BLaER1 treated with 17β-estradiol and CSF1 and Interleukin-3, amounts not matched to agents 10 nM and 100 nM (cell line): ENCODE data around the gene FAM111A.

Source experiments
- H3K27ac ChIP-seq, 11 experiments: shearing (Covaris generic); formaldehyde crosslinking; 2 replicates each; pipeline ENCODE4 v1.8.1; 2022
- H3K27me3 ChIP-seq, 11 experiments: shearing (Covaris generic); formaldehyde crosslinking; 2 replicates each; pipeline ENCODE4 v1.8.1; 2022
- H3K36me3 ChIP-seq, 11 experiments: shearing (Covaris generic); formaldehyde crosslinking; 2 replicates each; pipeline ENCODE4 v1.8.1; 2022
- H3K4me1 ChIP-seq, 10 experiments: shearing (Covaris generic); formaldehyde crosslinking; 2 replicates each; pipeline ENCODE4 v1.8.1; 2022
- H3K4me2 ChIP-seq, 11 experiments: shearing (Covaris generic); formaldehyde crosslinking; 2 replicates each; pipeline ENCODE4 v1.8.1; 2022
- H3K4me3 ChIP-seq, 10 experiments: shearing (Covaris generic); formaldehyde crosslinking; 2 replicates each; pipeline ENCODE4 v1.8.1; 2022
- H3K9ac ChIP-seq, 11 experiments: shearing (Covaris generic); formaldehyde crosslinking; 2 replicates each; pipeline ENCODE4 v1.8.1; 2022
- H3K9me3 ChIP-seq, 11 experiments: shearing (Covaris generic); formaldehyde crosslinking; replicated peaks in 1 of 11; 2 replicates each; pipeline ENCODE4 v1.8.1; 2022
- H4K20me1 ChIP-seq, 11 experiments: shearing (Covaris generic); formaldehyde crosslinking; 2 replicates each; pipeline ENCODE4 v1.8.1; 2022
- Cebpa-rat ChIP-seq, 11 experiments: shearing (Covaris generic); IDR thresholded peaks; 2 replicates each; pipeline ENCODE4 v1.8.1; 2022

Gene FAM111A

DNA sequence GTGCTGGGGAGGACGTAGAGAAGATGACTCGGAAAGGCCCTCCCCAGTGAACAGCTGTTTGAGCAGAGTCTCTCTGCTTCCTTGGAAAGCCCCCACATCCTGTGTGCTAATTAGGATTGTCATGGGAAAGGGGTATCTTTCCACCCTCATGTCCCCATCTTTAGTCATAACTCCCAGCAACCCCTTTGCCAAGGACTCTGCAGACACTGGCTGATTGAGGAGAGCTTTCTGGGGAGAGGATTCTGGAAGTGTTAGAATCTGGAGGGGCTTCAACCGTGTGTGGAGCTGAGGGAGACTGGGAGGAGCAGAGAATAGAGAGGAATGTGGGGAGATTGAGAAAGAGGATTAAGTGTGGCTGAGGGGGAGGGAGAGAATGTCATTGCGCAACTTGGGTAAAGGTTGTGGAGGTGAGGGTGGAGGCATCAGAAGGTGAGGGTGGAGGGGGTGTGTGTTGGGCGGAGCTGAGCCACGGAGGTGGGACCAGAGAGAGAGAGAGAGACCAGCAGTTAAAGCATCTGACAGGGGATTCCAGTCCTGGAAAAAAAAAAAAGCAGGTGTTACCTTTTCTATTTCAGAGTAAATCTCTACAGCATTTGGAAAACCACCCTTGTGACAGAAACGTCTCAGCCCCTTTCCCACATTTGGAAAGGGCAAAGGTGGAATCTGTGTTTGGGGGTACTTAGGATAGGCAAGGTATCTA, 31.5 kb downstream of the FAM111A start:
- Histone ChIP-seq H3K4me2 (peak overlapping the region; percentile 93 to 100 (median 99)), H3K4me3 (peak overlapping the region in 6 of 10 experiments; percentile 73 to 82 (median 76); a peak in 9 of 20 replicates), H4K20me1 (peaks cover 0 to 45% (median 8%) of the 10 kb centered on the region in 11 experiments; a peak in 8 of 22 replicates), H3K9me3 (peaks cover 5 to 12% (median 10%) of the 10 kb centered on the region in 11 experiments), H3K27me3 (peaks cover 21 to 35% (median 31%) of the 10 kb centered on the region in 11 experiments), H3K4me1 (peaks cover 14 to 34% (median 29%) of the 10 kb centered on the region in 10 experiments; a peak in 19 of 20 replicates), H3K27ac (no peak overlapping the region), H3K36me3 (peaks cover 0 to 33% (median 2%) of the 10 kb centered on the region in 11 experiments; a peak in 8 of 22 replicates), H3K9ac (peak overlapping the region in 2 of 11 experiments; percentile 81 to 82; a peak in 1 of 22 replicates)
- peak in 8 of 11 experiments; percentile 25 to 79 (median 48); a peak in 12 of 22 replicates for TF ChIP-seq Cebpa-rat (IDR thresholded peaks at IDR 0.05)

DNA sequence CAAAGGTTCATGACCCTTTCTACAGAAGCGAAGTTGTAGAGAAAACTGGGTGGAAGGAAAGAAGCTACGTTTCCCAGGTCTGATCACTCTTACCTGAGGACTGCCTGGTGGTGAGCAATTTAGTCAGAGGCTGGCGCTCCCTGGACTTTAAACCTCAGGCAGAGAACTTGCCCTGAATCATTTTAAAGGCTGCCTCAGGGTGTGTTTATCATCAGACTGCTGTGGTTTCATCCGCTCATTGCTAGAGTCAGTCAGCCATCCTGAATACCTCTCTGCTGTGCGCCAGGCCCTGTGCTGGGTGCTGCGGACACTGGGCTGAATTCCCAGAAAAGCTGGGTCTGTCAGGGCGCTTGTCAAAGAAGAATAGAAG, 32.0 kb downstream of the FAM111A start:
- peak overlapping the region; percentile 93 to 100 (median 99); a peak in 18 of 22 replicates for H3K4me2 ChIP-seq
- H3K4me3 ChIP-seq = no peak overlapping the region
- H3K27me3 ChIP-seq = peaks cover 21 to 35% (median 31%) of the 10 kb centered on the region in 11 experiments
- peaks cover 0 to 38% (median 7%) of the 10 kb centered on the region in 11 experiments; a peak in 8 of 22 replicates for H3K36me3 ChIP-seq
- peaks cover 11 to 18% (median 15%) of the 10 kb centered on the region in 11 experiments for H3K9me3 ChIP-seq
- no peak for TF ChIP-seq Cebpa-rat (IDR thresholded peaks at IDR 0.05)
- H3K27ac ChIP-seq = no peak overlapping the region
- peaks cover 0 to 45% (median 8%) of the 10 kb centered on the region in 11 experiments; a peak in 8 of 22 replicates for H4K20me1 ChIP-seq
- H3K9ac ChIP-seq = no peak overlapping the region; a peak in 1 of 22 replicates
- peaks cover 14 to 34% (median 29%) of the 10 kb centered on the region in 10 experiments; a peak in 19 of 20 replicates for H3K4me1 ChIP-seq

DNA sequence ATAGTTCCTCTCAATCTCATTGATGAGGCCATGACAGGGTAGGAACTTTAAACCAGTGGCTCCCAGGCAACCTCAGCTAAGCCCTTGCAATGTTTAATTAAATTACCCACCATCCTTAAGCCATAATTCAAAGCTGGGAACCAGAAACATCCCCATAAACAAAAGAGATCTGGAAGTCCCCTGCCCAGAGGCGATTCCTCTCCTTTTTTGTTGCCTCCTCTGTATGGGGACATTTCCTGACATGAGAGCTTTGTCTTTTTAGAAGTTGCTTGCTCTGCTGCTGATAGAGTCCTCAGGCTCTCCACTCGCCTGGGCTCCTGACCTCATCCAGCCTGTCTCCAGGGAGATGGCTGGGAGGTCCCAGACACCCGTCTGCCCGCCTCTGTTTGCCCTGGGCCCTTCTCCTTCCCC, 32.4 kb downstream of the FAM111A start:
- no peak for TF ChIP-seq Cebpa-rat (IDR thresholded peaks at IDR 0.05)
- H3K4me1 ChIP-seq = peaks cover 14 to 34% (median 29%) of the 10 kb centered on the region in 10 experiments; a peak in 19 of 20 replicates
- H3K36me3 ChIP-seq = peaks cover 0 to 40% (median 8%) of the 10 kb centered on the region in 11 experiments; a peak in 8 of 22 replicates
- H3K9me3 ChIP-seq = peaks cover 15 to 22% (median 20%) of the 10 kb centered on the region in 11 experiments
- peaks cover 0 to 45% (median 8%) of the 10 kb centered on the region in 11 experiments; a peak in 8 of 22 replicates for H4K20me1 ChIP-seq
- H3K27me3 ChIP-seq = peaks cover 21 to 35% (median 31%) of the 10 kb centered on the region in 11 experiments
- H3K4me3 ChIP-seq = no peak overlapping the region
- no peak overlapping the region for H3K27ac ChIP-seq
- H3K9ac ChIP-seq = no peak overlapping the region; a peak in 1 of 22 replicates
- H3K4me2 ChIP-seq = peak overlapping the region; percentile 93 to 100 (median 99); a peak in 18 of 22 replicates

DNA sequence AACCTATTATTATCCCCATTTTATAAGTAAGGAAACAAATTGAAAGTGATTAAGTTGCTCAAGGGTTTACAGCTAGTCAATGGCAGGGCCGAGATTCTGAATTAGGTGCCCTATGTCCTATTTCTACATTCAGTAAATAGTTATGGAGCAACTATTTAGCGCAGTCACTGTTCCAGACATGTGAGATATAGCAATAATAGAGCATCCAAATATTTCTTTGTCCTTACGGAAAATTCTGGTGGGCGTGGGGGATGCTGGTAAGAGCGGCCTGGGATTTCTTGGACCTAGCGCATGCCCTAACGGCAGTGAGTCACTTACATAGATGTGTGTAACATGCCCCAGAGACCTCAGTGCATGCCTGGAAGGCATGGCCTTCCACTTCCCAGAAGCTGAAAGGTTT, 33.7 kb downstream of the FAM111A start:
- Histone ChIP-seq H4K20me1 (peaks cover 0 to 55% (median 8%) of the 10 kb centered on the region in 11 experiments; a peak in 8 of 22 replicates), H3K4me1 (peaks cover 14 to 34% (median 29%) of the 10 kb centered on the region in 10 experiments; a peak in 19 of 20 replicates), H3K4me3 (no peak overlapping the region), H3K27me3 (peaks cover 21 to 35% (median 31%) of the 10 kb centered on the region in 11 experiments), H3K9me3 (peaks cover 20 to 33% (median 25%) of the 10 kb centered on the region in 11 experiments), H3K9ac (no peak overlapping the region), H3K27ac (no peak overlapping the region), H3K36me3 (peaks cover 0 to 45% (median 8%) of the 10 kb centered on the region in 11 experiments; a peak in 9 of 22 replicates), H3K4me2 (no peak overlapping the region)
- no peak for TF ChIP-seq Cebpa-rat (IDR thresholded peaks at IDR 0.05)

DNA sequence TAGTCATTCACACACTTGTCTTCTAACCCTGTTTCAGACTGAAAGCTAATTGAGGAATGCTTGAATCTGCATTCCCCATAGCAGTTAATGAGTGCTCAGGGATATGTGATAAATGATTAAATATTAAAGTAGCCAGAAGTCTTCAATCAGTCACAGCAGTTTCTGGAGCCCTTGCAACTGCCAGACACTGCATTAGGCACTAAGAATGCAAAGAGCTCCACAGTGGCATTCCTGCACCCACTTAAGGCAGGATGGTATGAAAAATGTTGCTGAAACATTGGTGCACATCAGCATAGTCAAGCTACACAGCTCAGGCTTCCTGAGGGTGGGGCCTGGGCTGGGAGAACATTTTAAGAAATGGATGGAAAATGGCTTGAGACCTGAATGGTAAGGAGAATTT, 35.7 kb downstream of the FAM111A start:
- Histone ChIP-seq H3K36me3 (peaks cover 7 to 65% (median 25%) of the 10 kb centered on the region in 11 experiments; a peak in 16 of 22 replicates), H3K4me1 (peaks cover 6 to 24% (median 21%) of the 10 kb centered on the region in 10 experiments; a peak in 19 of 20 replicates), H3K9ac (no peak overlapping the region), H3K27me3 (peaks cover 11 to 24% (median 19%) of the 10 kb centered on the region in 11 experiments; a peak in 21 of 22 replicates), H3K4me3 (no peak overlapping the region), H4K20me1 (peaks cover 0 to 73% (median 8%) of the 10 kb centered on the region in 11 experiments; a peak in 8 of 22 replicates), H3K4me2 (no peak overlapping the region), H3K9me3 (peaks cover 20 to 40% (median 28%) of the 10 kb centered on the region in 11 experiments), H3K27ac (no peak overlapping the region)
- TF ChIP-seq Cebpa-rat (IDR thresholded peaks at IDR 0.05) = no peak

DNA sequence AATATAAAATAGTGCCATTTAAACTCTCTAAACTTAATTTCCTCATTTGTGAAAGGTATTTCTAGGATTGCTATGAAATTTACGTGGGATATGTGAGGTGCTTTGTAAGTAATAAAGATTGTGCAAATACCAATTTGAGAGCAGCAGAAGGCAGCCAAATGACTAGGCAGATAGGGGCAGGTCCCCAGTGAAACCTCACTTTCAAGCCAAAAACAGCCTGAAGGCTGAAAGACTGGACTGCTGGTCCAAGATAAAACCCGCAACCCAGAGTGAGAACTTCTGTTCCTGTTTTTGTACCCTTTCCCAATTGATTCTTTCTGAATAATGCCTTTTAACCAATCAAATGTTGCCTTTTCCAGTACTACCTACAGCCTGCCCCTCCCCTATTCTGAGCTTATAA, 36.5 kb downstream of the FAM111A start:
- Histone ChIP-seq H3K4me3 (no peak overlapping the region), H3K4me2 (no peak overlapping the region), H4K20me1 (peaks cover 0 to 75% (median 8%) of the 10 kb centered on the region in 11 experiments; a peak in 8 of 22 replicates), H3K27me3 (peaks cover 6 to 17% (median 12%) of the 10 kb centered on the region in 11 experiments; a peak in 18 of 22 replicates), H3K36me3 (peaks cover 7 to 73% (median 25%) of the 10 kb centered on the region in 11 experiments; a peak in 16 of 22 replicates), H3K9me3 (peaks cover 20 to 40% (median 28%) of the 10 kb centered on the region in 11 experiments), H3K27ac (no peak overlapping the region), H3K9ac (no peak overlapping the region), H3K4me1 (peaks cover 0 to 17% (median 14%) of the 10 kb centered on the region in 10 experiments; a peak in 16 of 20 replicates)
- no peak for TF ChIP-seq Cebpa-rat (IDR thresholded peaks at IDR 0.05)

DNA sequence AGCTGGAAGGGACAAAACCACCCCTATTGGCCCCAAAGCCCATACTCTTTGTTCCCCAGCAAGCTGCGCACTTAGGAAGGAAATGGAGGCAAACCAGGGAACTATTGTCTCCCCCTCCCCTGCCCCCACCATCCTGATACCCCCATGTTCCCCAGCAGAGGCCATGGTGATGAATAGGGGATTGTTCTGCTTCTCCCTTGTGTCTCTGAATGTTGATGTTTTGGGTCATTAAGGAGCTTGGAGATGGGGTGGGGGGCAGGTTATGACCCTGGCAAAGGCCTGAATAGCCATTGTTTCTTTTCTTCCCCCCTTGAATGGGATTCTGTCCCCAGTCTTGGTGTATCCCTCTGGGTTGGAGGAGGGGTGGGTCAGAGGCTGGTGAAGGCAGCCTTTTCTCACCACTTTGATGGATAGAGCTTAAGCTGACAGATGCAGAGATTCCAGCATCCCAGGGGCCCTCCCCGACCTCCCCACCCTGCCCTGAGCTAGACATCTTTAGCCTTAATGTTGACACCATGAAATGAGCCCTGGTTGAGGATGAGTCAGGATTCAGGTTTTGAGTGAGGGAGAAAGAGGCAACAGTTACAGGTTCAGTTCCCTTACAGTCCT, 37.6 kb downstream of the FAM111A start:
- no peak overlapping the region for H3K27ac ChIP-seq
- no peak for TF ChIP-seq Cebpa-rat (IDR thresholded peaks at IDR 0.05)
- H3K4me2 ChIP-seq = no peak overlapping the region
- H3K27me3 ChIP-seq = peaks cover 0 to 6% (median under 1%) of the 10 kb centered on the region in 11 experiments; a peak in 8 of 22 replicates
- H3K9ac ChIP-seq = no peak overlapping the region
- H3K4me3 ChIP-seq = no peak overlapping the region
- H3K36me3 ChIP-seq = peaks cover 7 to 84% (median 25%) of the 10 kb centered on the region in 11 experiments; a peak in 16 of 22 replicates
- peaks cover 0 to 5% (median 2%) of the 10 kb centered on the region in 10 experiments; a peak in 10 of 20 replicates for H3K4me1 ChIP-seq
- H3K9me3 ChIP-seq = peaks cover 20 to 40% (median 28%) of the 10 kb centered on the region in 11 experiments
- H4K20me1 ChIP-seq = peaks cover 0 to 75% (median under 1%) of the 10 kb centered on the region in 11 experiments; a peak in 5 of 22 replicates

DNA sequence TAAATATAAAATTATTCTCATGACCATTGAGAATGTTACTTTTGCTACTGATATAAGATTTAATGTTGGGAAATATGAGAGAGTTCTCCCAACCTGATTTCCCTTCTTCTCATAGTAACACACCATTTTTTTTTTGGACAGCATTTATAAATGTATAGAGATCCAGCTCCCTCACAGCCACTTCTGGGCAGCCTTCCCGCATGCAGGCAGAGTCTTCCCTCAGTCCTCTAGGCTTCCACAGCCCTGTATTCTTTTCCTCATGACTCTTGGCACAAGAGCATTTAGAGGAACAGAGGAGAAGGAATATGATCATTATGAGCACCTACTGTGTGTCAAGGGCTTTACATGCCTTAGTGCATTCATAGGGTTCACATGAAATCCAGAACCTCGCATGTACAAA, 38.3 kb downstream of the FAM111A start:
- Histone ChIP-seq H4K20me1 (peaks cover 0 to 75% (median 0%) of the 10 kb centered on the region in 11 experiments; a peak in 4 of 22 replicates), H3K36me3 (peaks cover 7 to 80% (median 25%) of the 10 kb centered on the region in 11 experiments; a peak in 16 of 22 replicates), H3K4me1 (no peaks in the 10 kb centered on the region), H3K27ac (no peak overlapping the region), H3K4me2 (no peak overlapping the region), H3K9me3 (peaks cover 20 to 40% (median 28%) of the 10 kb centered on the region in 11 experiments), H3K27me3 (no peaks in the 10 kb centered on the region), H3K4me3 (no peak overlapping the region), H3K9ac (no peak overlapping the region)
- TF ChIP-seq Cebpa-rat (IDR thresholded peaks at IDR 0.05) = no peak
